Measurements from ENCODE around the gene TTC23. TPM values are rescaled to one million over a fixed set of nuclear protein-coding genes. Genes with fewer than 3 reads are reported as not detected.
A peak's percentile ranks its signal among the peaks of the same experiment; 100 is the strongest.

Gene TTC23
- total RNA-seq, 2 donors from 2014 or later = 14.1 to 19.3 TPM

GRCh38 chr15:99148851-99149276, 100.5 kb downstream of the TTC23 start:
- H3K4me1 ChIP-seq = no peaks in the 10 kb centered on the region
- no peak for DNase-seq
- H3K9ac ChIP-seq (ENCODE audit: low read depth in 2 of 2, low read length in 2 of 2) = no peak overlapping the region
- H3K36me3 ChIP-seq = no peaks in the 10 kb centered on the region
- no peak overlapping the region for H3K4me3 ChIP-seq
- intact Hi-C loops (cut with DNase I) = no loop called here
- TF ChIP-seq CTCF (IDR thresholded peaks at IDR 0.05) = no peak
- no peaks in the 10 kb centered on the region for H3K9me3 ChIP-seq
- H3K27me3 ChIP-seq = no peaks in the 10 kb centered on the region
- no peak overlapping the region for H3K27ac ChIP-seq

- Histone ChIP-seq H3K27ac (no peak overlapping the region), H3K9me3 (no peaks in the 10 kb centered on the region), H3K36me3 (no peaks in the 10 kb centered on the region), H3K4me1 (no peaks in the 10 kb centered on the region), H3K4me3 (no peak overlapping the region), H3K27me3 (no peaks in the 10 kb centered on the region), H3K9ac (ENCODE audit: low read depth in 2 of 2, low read length in 2 of 2) (no peak overlapping the region)
- DNase-seq = no peak
- TF ChIP-seq CTCF (IDR thresholded peaks at IDR 0.05) = no peak
- intact Hi-C loops (cut with DNase I) = no loop called here
Observed at GRCh38 chr15:99146661-99147060, 102.7 kb downstream of the TTC23 start.

- H3K27ac ChIP-seq = no peak overlapping the region
Observed at GRCh38 chr15:99145778-99146177, 103.6 kb downstream of the TTC23 start.

GRCh38 chr15:99145005-99145404, 104.4 kb downstream of the TTC23 start:
- Histone ChIP-seq H3K9me3 (no peaks in the 10 kb centered on the region), H3K36me3 (no peaks in the 10 kb centered on the region), H3K27me3 (no peaks in the 10 kb centered on the region), H3K9ac (ENCODE audit: low read depth in 2 of 2, low read length in 2 of 2) (no peak overlapping the region), H3K27ac (no peak overlapping the region), H3K4me1 (no peaks in the 10 kb centered on the region), H3K4me3 (no peak overlapping the region)
- TF ChIP-seq CTCF (IDR thresholded peaks at IDR 0.05) = no peak
- intact Hi-C loops (cut with DNase I) = no loop called here
- DNase-seq = no peak

More at GRCh38 chr15:99145778-99146177, 103.6 kb downstream of the TTC23 start:
- Histone ChIP-seq H3K4me1 (no peaks in the 10 kb centered on the region), H3K4me3 (no peak overlapping the region), H3K27me3 (no peaks in the 10 kb centered on the region), H3K9me3 (no peaks in the 10 kb centered on the region), H3K9ac (ENCODE audit: low read depth in 2 of 2, low read length in 2 of 2) (no peak overlapping the region), H3K36me3 (no peaks in the 10 kb centered on the region)
- intact Hi-C loops (cut with DNase I) = no loop called here
- DNase-seq = no peak
- TF ChIP-seq CTCF (IDR thresholded peaks at IDR 0.05) = no peak

- TF ChIP-seq CTCF (IDR thresholded peaks at IDR 0.05) = no peak
- Histone ChIP-seq H3K4me1 (no peaks in the 10 kb centered on the region), H3K27me3 (no peaks in the 10 kb centered on the region), H3K4me3 (no peak overlapping the region), H3K9ac (ENCODE audit: low read depth in 2 of 2, low read length in 2 of 2) (no peak overlapping the region), H3K27ac (no peak overlapping the region), H3K36me3 (no peaks in the 10 kb centered on the region), H3K9me3 (no peaks in the 10 kb centered on the region)
- DNase-seq = peak; percentile 38
- intact Hi-C loops (cut with DNase I) = no loop called here
Observed at GRCh38 chr15:99143655-99144610, 105.4 kb downstream of the TTC23 start.

Data from colonic mucosa (tissue), 4 donors.